PC-9 (cell line): ENCODE data around the gene FNIP2.

ENCODE experiments used
- EZH2 ChIP-seq: fragments of 200-600 bp; sonication (generic); IDR thresholded peaks from 2 replicates; pipeline ENCODE4 v1.8.0; 2017; ENCODE audit warnings: antibody characterized with exemption, low read depth
- TF ChIP-seq, protein P1 (sequence below): fragments of 200-600 bp; sonication (generic); conservative IDR thresholded peaks from 2 replicates; pipeline ENCODE4 v1.6.1; 2017; ENCODE audit warnings: mixed run types, antibody characterized with exemption, mild to moderate bottlenecking, moderate library complexity

DNA sequence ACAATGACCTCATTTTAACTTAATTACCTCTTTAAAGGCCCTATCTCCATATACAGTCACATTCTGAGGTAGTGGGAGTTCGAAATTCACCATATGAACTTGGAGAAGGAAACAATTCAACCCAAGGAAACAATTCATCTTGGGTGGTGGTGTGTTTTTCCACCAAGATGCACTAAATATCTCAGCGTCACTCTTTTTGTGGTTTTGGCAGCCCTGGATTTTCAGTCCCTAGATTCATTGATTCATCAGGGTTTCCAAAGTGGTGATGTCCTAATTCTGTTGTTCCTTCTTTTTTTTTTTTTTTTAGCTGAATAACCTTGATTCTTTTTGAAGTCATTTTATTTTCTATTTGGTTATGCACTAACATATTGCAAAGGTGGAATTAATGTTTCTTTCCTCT is 171.4 kb downstream of the FNIP2 start:
- TF ChIP-seq, protein P1, sequence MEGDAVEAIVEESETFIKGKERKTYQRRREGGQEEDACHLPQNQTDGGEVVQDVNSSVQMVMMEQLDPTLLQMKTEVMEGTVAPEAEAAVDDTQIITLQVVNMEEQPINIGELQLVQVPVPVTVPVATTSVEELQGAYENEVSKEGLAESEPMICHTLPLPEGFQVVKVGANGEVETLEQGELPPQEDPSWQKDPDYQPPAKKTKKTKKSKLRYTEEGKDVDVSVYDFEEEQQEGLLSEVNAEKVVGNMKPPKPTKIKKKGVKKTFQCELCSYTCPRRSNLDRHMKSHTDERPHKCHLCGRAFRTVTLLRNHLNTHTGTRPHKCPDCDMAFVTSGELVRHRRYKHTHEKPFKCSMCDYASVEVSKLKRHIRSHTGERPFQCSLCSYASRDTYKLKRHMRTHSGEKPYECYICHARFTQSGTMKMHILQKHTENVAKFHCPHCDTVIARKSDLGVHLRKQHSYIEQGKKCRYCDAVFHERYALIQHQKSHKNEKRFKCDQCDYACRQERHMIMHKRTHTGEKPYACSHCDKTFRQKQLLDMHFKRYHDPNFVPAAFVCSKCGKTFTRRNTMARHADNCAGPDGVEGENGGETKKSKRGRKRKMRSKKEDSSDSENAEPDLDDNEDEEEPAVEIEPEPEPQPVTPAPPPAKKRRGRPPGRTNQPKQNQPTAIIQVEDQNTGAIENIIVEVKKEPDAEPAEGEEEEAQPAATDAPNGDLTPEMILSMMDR = no peak
- TF ChIP-seq EZH2 = no peak
